ENCODE results near the gene FOXP1.

The FOXP1 gene

DNA sequence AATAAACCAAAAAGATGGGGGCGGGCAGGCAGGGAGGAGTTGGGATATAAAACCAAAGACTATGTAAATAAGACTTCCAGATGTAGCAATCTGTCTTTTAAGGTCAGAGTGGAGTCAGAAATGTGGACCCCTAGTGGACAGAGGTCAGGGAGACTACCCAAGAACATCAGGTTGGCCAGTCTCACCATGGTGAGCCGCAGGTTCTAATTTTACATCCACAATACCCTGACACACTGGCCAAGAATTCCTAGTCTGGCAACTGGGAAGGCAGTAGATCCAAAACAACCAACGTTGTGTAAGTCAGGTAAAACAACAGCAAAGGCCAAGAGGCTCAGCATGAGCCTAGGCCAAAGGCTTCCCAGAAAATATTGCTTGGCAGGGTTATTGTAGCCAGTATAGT lies 203.4 kb downstream of the FOXP1 start:
- TF ChIP-seq, protein P1, sequence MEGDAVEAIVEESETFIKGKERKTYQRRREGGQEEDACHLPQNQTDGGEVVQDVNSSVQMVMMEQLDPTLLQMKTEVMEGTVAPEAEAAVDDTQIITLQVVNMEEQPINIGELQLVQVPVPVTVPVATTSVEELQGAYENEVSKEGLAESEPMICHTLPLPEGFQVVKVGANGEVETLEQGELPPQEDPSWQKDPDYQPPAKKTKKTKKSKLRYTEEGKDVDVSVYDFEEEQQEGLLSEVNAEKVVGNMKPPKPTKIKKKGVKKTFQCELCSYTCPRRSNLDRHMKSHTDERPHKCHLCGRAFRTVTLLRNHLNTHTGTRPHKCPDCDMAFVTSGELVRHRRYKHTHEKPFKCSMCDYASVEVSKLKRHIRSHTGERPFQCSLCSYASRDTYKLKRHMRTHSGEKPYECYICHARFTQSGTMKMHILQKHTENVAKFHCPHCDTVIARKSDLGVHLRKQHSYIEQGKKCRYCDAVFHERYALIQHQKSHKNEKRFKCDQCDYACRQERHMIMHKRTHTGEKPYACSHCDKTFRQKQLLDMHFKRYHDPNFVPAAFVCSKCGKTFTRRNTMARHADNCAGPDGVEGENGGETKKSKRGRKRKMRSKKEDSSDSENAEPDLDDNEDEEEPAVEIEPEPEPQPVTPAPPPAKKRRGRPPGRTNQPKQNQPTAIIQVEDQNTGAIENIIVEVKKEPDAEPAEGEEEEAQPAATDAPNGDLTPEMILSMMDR (IDR thresholded peaks at IDR 0.05; ENCODE audit: low read depth, low read length, missing control alignments), result peak; percentile 24
- no peak overlapping the region for H3K4me3 ChIP-seq (ENCODE audit: low read depth, low read length)
- no peak for DNase-seq (ENCODE audit: low read depth)

DNA sequence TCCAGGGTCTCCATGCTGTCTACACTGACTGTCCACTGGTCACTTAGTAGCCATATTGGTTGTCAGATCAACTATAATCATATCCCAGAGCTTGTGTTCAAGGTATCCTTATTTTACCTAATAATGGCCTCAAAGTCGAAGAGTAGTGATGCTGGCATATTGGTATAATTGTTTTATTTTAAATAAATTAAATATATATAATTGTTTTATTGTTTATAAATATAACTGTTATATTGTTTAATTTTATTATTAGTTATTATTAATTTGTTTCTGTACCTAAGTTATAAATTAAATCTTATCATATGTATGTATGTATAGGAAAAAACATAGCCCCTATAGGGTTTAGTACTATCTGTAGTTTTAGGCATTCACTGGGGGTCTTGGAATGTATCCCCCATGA lies 205.0 kb downstream of the FOXP1 start:
- TF ChIP-seq, protein P1 (IDR thresholded peaks at IDR 0.05; ENCODE audit: low read depth, low read length, missing control alignments), result no peak
- H3K4me3 ChIP-seq (ENCODE audit: low read depth, low read length), result no peak overlapping the region
- no peak for DNase-seq (ENCODE audit: low read depth)

DNA sequence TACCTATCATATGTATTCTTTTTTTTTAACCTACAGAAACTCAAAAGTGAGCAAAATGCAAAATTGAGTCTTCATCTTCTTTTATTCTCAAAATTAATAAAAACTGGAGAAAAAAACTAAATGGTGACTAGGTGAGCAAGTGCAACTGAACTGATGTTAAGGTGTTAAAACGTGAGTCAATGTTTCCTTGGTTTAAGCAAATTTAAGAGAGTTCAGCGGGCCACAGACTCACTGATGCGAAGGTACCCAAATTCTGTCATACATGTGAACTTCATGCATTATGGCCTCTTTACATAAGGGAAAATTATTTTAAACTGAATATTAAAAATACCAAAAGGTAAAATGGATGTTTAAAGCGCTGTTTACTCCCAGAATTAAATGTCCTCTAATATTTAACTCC lies 206.6 kb downstream of the FOXP1 start:
- H3K4me3 ChIP-seq (ENCODE audit: low read depth, low read length), result no peak overlapping the region
- DNase-seq (ENCODE audit: low read depth), result no peak
- TF ChIP-seq, protein P1 (IDR thresholded peaks at IDR 0.05; ENCODE audit: low read depth, low read length, missing control alignments), result no peak

DNA sequence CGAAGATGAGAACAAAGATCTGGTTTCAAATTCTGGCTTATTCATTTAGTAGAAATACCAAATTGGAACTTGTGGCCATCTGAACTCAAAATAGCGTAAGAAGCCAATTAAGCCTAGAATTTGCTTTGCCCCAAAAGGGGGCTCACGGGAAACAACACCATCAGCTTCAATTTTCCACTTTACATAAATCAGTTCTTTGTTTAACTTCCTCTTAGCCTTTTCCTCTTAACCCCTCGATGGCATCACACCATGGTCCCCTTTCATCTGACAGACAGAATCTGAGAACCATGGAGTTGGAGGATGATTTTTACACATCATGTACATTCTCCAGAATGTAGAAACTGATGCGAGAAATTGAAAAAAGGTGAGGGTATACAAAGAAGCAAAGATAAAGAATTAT lies 207.0 kb downstream of the FOXP1 start:
- TF ChIP-seq, protein P1 (IDR thresholded peaks at IDR 0.05; ENCODE audit: low read depth, low read length, missing control alignments), result no peak
- H3K4me3 ChIP-seq (ENCODE audit: low read depth, low read length), result no peak overlapping the region
- no peak for DNase-seq (ENCODE audit: low read depth)

DNA sequence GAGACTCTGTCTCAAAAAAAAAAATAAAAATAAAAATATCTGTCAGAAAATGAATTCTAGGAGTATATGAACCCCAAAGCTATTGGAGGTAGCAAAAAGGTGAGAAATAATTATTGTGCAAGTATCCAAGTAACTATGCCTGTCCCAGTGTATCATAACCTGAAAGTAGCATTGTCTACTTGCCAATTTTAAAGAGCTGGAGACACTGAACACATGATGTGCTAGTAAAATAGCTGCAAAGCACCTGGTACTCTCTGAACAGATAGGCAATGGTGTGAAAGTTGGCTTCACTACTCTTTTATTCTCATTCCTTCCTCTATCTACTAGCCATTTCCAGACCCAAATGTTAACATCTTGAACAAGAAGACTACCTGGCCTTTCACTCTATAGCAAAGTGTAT lies 208.9 kb downstream of the FOXP1 start:
- TF ChIP-seq, protein P1 (IDR thresholded peaks at IDR 0.05; ENCODE audit: low read depth, low read length, missing control alignments), result no peak
- H3K4me3 ChIP-seq (ENCODE audit: low read depth, low read length), result no peak overlapping the region
- no peak for DNase-seq (ENCODE audit: low read depth)

DNA sequence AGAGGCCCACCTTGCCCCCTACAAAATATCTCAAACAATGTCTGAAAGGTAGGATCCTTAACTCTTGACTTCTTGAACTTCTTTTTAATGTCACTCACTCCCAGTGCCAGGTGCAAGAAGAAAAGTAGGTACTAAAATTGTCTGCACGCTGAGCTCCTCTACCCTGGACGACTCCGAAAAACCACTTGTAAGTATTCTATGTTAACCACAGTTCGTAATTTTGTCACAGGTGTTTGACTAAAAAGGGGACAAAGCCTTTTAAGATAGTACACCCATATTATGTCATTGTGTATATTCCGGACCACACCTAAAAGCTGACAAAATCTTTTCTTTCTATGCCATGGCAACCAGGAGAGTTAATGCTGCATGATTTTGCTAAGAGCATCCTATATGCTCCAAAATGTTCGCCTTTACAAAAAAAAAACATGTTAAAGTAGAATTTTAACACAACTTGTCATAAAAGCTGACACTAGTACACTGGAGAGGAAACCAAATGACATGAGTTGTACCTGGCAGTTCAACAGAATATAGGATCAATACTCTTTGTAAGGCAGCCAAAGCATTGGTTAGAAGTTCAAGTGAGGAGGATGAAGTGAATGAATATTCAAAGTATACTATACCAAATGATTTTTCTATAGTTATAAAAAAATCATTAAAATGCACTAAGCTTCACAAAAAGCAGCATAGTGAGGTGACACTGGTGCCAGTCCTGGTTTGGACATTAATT lies 210.5 kb downstream of the FOXP1 start:
- TF ChIP-seq, protein P1 (IDR thresholded peaks at IDR 0.05; ENCODE audit: low read depth, low read length, missing control alignments), result no peak
- no peak overlapping the region for H3K4me3 ChIP-seq (ENCODE audit: low read depth, low read length)
- no peak for DNase-seq (ENCODE audit: low read depth)

DNA sequence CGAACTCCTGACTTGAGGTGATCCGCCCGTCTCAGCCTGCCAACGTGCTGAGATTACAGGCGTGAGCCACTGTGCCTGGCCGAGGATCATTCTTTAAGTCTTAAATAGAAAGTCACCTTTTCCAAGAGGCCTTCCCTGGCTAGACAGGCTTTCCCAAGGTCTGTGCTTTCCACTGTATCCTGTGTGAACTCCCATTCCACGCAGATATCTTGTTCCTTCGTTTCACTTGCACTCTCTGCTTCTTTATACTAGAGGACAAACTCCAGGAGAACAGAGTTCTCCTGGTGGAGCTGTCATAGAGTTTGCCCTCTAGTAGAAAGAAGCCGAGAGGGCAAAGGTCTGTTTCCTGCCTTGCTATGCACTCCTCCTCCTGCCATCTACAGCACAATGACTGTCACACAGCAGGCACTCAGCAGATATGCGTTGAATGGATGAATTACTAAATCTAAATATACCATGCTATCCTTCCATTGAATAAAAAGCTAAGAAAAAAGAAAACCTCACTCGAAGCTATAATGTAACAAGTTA lies 211.2 kb downstream of the FOXP1 start:
- TF ChIP-seq, protein P1 (IDR thresholded peaks at IDR 0.05; ENCODE audit: low read depth, low read length, missing control alignments), result no peak
- no peak for DNase-seq (ENCODE audit: low read depth)
- H3K4me3 ChIP-seq (ENCODE audit: low read depth, low read length), result no peak overlapping the region

Data from GM12864 (cell line).